Mesendoderm (in vitro differentiated cells): ENCODE measurements around the gene CNDP1.

Experiments used
- DNase-seq: peaks from one replicate; pipeline ENCODE4 v3.0.0; 2013
- H2AK5ac ChIP-seq: 2 replicates; pipeline ENCODE4 v1.6.1; 2013; ENCODE audit warnings: low read length, inconsistent platforms
- H2BK120ac ChIP-seq: 2 replicates; pipeline ENCODE4 v1.6.1; 2013; ENCODE audit warnings: low read depth, mild to moderate bottlenecking, low read length, moderate library complexity, mixed read lengths
- H2BK15ac ChIP-seq: replicated peaks from 2 replicates; pipeline ENCODE4 v1.6.1; 2013; ENCODE audit warnings: low read depth, mild to moderate bottlenecking, moderate library complexity
- H2BK5ac ChIP-seq: 2 replicates; pipeline ENCODE4 v1.6.1; 2013; ENCODE audit warnings: low read length, inconsistent platforms
- H3K18ac ChIP-seq: 2 replicates; pipeline ENCODE4 v1.6.1; 2013; ENCODE audit warnings: mild to moderate bottlenecking, low read length, mixed read lengths
- H3K23ac ChIP-seq: one replicate; pipeline ENCODE4 v1.6.1; 2013; ENCODE audit warnings: low read length
- H3K27ac ChIP-seq: 2 replicates; pipeline ENCODE4 v1.5.1; 2013; ENCODE audit warnings: low read depth, mild to moderate bottlenecking, inconsistent platforms, low read length, moderate library complexity
- H3K27me3 ChIP-seq: 2 replicates; pipeline ENCODE4 v1.6.1; 2013; ENCODE audit warnings: low read length, control low read depth, mild to moderate bottlenecking, inconsistent platforms; ENCODE audit not compliant: insufficient read depth, poor library complexity
- H3K36me3 ChIP-seq: 2 replicates; pipeline ENCODE4 v1.6.1; 2013; ENCODE audit warnings: low read length, inconsistent platforms; ENCODE audit not compliant: control insufficient read depth, insufficient read depth
- H3K4ac ChIP-seq: one replicate; pipeline ENCODE4 v1.6.1; 2013; ENCODE audit warnings: low read depth, mild to moderate bottlenecking, low read length, moderate library complexity
- H3K4me1 ChIP-seq: 2 replicates; pipeline ENCODE4 v1.6.1; 2013; ENCODE audit warnings: low read depth, low read length, inconsistent platforms; ENCODE audit not compliant: control insufficient read depth
- H3K4me2 ChIP-seq: 2 replicates; pipeline ENCODE4 v1.6.1; 2013; ENCODE audit warnings: low read length
- H3K4me3 ChIP-seq: 2 replicates; pipeline ENCODE4 v1.5.1; 2013; ENCODE audit warnings: mild to moderate bottlenecking, low read length
- H3K56ac ChIP-seq: one replicate; pipeline ENCODE4 v1.6.1; 2013; ENCODE audit warnings: low read length
- H3K79me1 ChIP-seq: 2 replicates; pipeline ENCODE4 v1.6.1; 2013; ENCODE audit warnings: low read length, inconsistent platforms
- H3K79me2 ChIP-seq: 2 replicates; pipeline ENCODE4 v1.6.1; 2013; ENCODE audit warnings: mild to moderate bottlenecking, low read length; ENCODE audit not compliant: control insufficient read depth, insufficient read depth
- H3K9ac ChIP-seq: 2 replicates; pipeline ENCODE4 v1.6.1; 2013; ENCODE audit warnings: low read length, inconsistent platforms
- H4K5ac ChIP-seq: one replicate; pipeline ENCODE4 v1.6.1; 2013; ENCODE audit warnings: low read length
- H4K8ac ChIP-seq: one replicate; pipeline ENCODE4 v1.6.1; 2013; ENCODE audit warnings: low read depth, mild to moderate bottlenecking, control low read depth, low read length, moderate library complexity
- WGBS: extraction: QIAGEN DNeasy Blood & Tissue Kit; methylation state at CpG from one replicate; pipeline ENCODE4 v1.1.7; 2013; ENCODE audit warnings: low lambda C conversion rate, missing lambda C conversion rate; ENCODE audit not compliant: insufficient coverage; ENCODE audit errors: extremely low coverage; 5-methylcytosine and 5-hydroxymethylcytosine counted together

The CNDP1 gene

GRCh38 chr18:74501386-74501785 lies 32.9 kb upstream of the CNDP1 start:
- Histone ChIP-seq H3K56ac (peak overlapping the region; percentile 36), H2AK5ac (no peak overlapping the region)

DNA sequence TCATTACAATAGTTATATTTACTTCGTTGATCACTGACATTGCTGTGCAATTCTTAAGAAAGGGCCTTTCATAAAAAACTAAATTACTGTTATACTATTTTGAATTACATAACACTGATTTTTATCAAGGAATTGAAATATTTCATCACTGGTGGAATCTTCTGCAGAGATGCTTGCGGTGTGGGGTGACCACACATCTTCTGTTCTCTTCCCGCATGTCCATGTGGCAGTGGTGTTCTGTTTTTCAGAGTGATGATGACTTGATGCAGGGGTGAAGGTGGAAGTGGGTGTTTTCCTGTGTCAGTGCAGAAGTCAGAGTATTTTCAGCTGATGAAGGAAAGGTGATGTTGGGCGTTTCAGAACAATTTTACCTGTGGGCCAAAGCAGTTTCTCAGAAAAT lies 31.2 kb upstream of the CNDP1 start:
- Histone ChIP-seq H3K9ac (no peak overlapping the region), H3K4me2 (no peak overlapping the region), H4K8ac (no peak overlapping the region), H3K4me1 (peaks cover 5% of the 10 kb centered on the region), H3K23ac (no peak overlapping the region), H3K79me1 (peaks cover 18% of the 10 kb centered on the region), H4K5ac (no peak overlapping the region), H3K18ac (no peak overlapping the region), H2AK5ac (no peak overlapping the region), H3K4me3 (no peak overlapping the region), H3K4ac (no peak overlapping the region), H3K56ac (no peak overlapping the region), H3K27me3 (no peaks in the 10 kb centered on the region), H2BK15ac (no peak overlapping the region), H3K27ac (no peak overlapping the region), H3K36me3 (peaks cover 14% of the 10 kb centered on the region), H3K79me2 (peaks cover 16% of the 10 kb centered on the region), H2BK120ac (no peak overlapping the region), H2BK5ac (no peak overlapping the region)
- no CpG with 5 or more reads among the region's 4 CpGs for WGBS
- no peak for DNase-seq

More at GRCh38 chr18:74501386-74501785, 32.9 kb upstream of the CNDP1 start:
- H3K4ac ChIP-seq = no peak overlapping the region
- H4K8ac ChIP-seq = no peak overlapping the region
- H3K4me2 ChIP-seq = no peak overlapping the region
- no peak overlapping the region for H3K18ac ChIP-seq
- no peak overlapping the region for H2BK120ac ChIP-seq
- H3K4me3 ChIP-seq = no peak overlapping the region
- H2BK5ac ChIP-seq = no peak overlapping the region
- H3K79me2 ChIP-seq = peaks cover 31% of the 10 kb centered on the region
- no peak overlapping the region for H3K9ac ChIP-seq
- H3K36me3 ChIP-seq = peaks cover 9% of the 10 kb centered on the region
- H3K27ac ChIP-seq = peak overlapping the region; percentile 50
- H3K79me1 ChIP-seq = peaks cover 16% of the 10 kb centered on the region
- no peak overlapping the region for H4K5ac ChIP-seq
- H3K27me3 ChIP-seq = no peaks in the 10 kb centered on the region
- no CpG with 5 or more reads among the region's 4 CpGs for WGBS
- peaks cover 5% of the 10 kb centered on the region for H3K4me1 ChIP-seq
- no peak overlapping the region for H3K23ac ChIP-seq
- H2BK15ac ChIP-seq = no peak overlapping the region
- DNase-seq = peak; percentile 86

- Histone ChIP-seq H3K79me1 (peaks cover 15% of the 10 kb centered on the region), H3K9ac (no peak overlapping the region), H2AK5ac (no peak overlapping the region), H3K36me3 (peaks cover 25% of the 10 kb centered on the region), H3K4me3 (no peak overlapping the region), H3K4me2 (no peak overlapping the region), H3K4me1 (peaks cover 3% of the 10 kb centered on the region), H4K8ac (no peak overlapping the region), H4K5ac (no peak overlapping the region), H2BK120ac (no peak overlapping the region), H3K23ac (no peak overlapping the region), H3K4ac (no peak overlapping the region), H3K27me3 (no peaks in the 10 kb centered on the region), H3K56ac (peak overlapping the region; percentile 70), H3K79me2 (peaks cover 2% of the 10 kb centered on the region), H2BK15ac (no peak overlapping the region), H2BK5ac (no peak overlapping the region), H3K27ac (no peak overlapping the region), H3K18ac (no peak overlapping the region)
- DNase-seq = no peak
- no CpG with 5 or more reads among the region's 16 CpGs for WGBS
Measured at GRCh38 chr18:74505776-74506175, 28.5 kb upstream of the CNDP1 start.

DNA sequence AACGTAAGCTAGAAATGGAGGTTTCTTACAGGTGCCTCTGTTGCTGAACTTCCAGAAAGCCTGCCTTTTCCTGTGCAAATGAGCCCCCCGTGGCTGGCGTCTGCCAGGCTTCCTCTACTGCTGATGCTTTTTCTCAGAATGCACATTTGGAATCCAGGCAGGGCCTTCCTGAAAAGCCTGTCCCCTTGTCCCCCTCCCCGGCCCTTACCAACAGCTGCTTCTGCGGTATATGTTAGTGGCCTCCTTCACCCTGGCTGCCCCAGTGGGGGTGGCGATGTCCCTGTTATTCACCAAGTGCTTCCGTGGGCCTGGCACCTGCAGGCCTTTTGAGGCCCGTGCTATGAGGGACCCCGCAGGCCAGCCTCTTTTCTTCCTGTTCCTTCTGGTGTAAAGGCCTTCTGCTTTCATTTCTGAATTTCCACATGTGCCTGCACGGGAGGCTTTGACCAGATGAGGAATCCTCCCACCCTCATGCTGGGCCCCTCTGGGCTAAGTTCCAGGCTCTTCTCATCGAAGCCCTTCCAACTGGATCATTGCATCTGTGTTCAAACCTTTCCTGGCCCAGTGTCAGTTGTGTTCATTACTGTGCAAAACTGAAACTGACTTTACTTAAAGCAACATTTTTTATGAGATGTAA lies 27.7 kb upstream of the CNDP1 start:
- DNase-seq = no peak
- WGBS = no CpG with 5 or more reads among the region's 11 CpGs
- Histone ChIP-seq H3K56ac (peak overlapping the region; percentile 67), H3K79me2 (peaks cover 2% of the 10 kb centered on the region), H2BK120ac (no peak overlapping the region), H3K27ac (no peak overlapping the region), H4K5ac (no peak overlapping the region), H3K36me3 (peaks cover 29% of the 10 kb centered on the region), H3K9ac (no peak overlapping the region), H2BK5ac (no peak overlapping the region), H3K27me3 (no peaks in the 10 kb centered on the region), H3K4me3 (no peak overlapping the region), H3K4ac (no peak overlapping the region), H3K4me1 (peaks cover 3% of the 10 kb centered on the region), H3K79me1 (peaks cover 15% of the 10 kb centered on the region), H4K8ac (no peak overlapping the region), H2AK5ac (no peak overlapping the region), H3K18ac (no peak overlapping the region), H3K4me2 (no peak overlapping the region), H3K23ac (no peak overlapping the region), H2BK15ac (no peak overlapping the region)

DNA sequence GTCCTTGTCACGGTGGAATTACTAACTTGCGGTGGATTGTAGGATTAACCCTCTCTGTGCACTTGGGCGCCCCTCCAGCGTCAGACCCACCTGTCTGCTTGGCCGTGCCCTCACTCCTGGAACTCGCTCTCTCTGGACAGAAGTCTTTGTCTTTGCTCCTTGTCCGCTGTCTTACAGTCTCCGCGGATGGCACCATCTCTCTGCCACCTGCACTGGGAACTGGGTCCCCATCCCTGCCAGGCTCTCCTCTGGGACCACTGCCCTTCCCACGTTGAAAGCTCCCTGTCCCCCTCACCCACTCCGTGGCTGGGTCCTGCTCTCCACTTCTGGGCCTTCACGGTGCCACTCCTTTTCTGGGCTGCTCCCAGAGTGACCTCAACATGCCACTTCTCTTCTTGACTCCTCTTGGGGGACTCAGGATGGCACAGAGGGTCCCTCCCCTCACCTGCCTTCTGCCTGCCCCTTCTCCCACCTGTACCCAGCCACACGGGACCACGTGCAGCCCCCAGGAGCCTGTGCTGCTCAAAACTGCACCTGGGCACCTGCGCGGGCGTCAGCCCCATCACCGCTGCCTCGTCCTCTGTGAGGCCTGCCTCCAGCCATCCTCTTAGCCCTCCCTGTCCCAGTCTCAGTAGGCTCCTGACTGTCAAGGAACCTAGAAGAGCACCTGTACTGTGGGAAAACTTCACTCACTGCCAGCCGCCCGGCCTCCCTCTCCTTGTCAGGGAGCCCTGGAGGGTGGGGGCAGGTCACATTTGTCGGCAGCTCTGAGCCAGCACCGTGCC lies 27.0 kb upstream of the CNDP1 start:
- H4K5ac ChIP-seq = no peak overlapping the region
- peaks cover 3% of the 10 kb centered on the region for H3K4me1 ChIP-seq
- H2BK120ac ChIP-seq = no peak overlapping the region
- no peak overlapping the region for H4K8ac ChIP-seq
- no peak overlapping the region for H3K18ac ChIP-seq
- no peak overlapping the region for H3K9ac ChIP-seq
- H2AK5ac ChIP-seq = no peak overlapping the region
- H3K4me2 ChIP-seq = no peak overlapping the region
- no peaks in the 10 kb centered on the region for H3K27me3 ChIP-seq
- H3K79me2 ChIP-seq = peaks cover 2% of the 10 kb centered on the region
- H3K56ac ChIP-seq = peak overlapping the region; percentile 67
- no CpG with 5 or more reads among the region's 23 CpGs for WGBS
- peaks cover 34% of the 10 kb centered on the region for H3K36me3 ChIP-seq
- peaks cover 16% of the 10 kb centered on the region for H3K79me1 ChIP-seq
- H3K27ac ChIP-seq = peak overlapping the region; percentile 36
- no peak for DNase-seq
- no peak overlapping the region for H2BK15ac ChIP-seq
- H3K4me3 ChIP-seq = no peak overlapping the region
- H3K23ac ChIP-seq = peak overlapping the region; percentile 68
- peak overlapping the region; percentile 6 for H2BK5ac ChIP-seq
- no peak overlapping the region for H3K4ac ChIP-seq
